SJCRH30 (cell line): Measurements from ENCODE around the gene GRN. TPM values are rescaled to one million over a fixed set of nuclear protein-coding genes. Genes with fewer than 3 reads are reported as not detected.

ENCODE experiments used
- total RNA-seq: library from RNA; depleted of rRNA; stranded (reverse); fragments of >200 nt; shearing (Covaris generic); gene quantifications from 2 replicates; pipeline ENCODE4 v1.2.3, GENCODE V29; 2014; rRNA removed

Gene GRN
- total RNA-seq, 1 experiment from 2014 or later = 77.2 TPM

Other genes with a start within 250 kb of the GRN start
- 96.4 and 103 TPM in 2 replicates for gene HDAC5, start 221.7 kb upstream of the GRN start, total RNA-seq
- 10.0 and 11.1 TPM in 2 replicates for gene HROB, start 203.4 kb upstream of the GRN start, total RNA-seq
- not detected in 2 replicates for gene ASB16, start 174.6 kb upstream of the GRN start, total RNA-seq
- 27.8 and 29.6 TPM in 2 replicates for gene TMUB2, start 158.3 kb upstream of the GRN start, total RNA-seq
- gene ATXN7L3, start 145.4 kb upstream of the GRN start, total RNA-seq = 59.7 and 62.4 TPM in 2 replicates
- gene UBTF, start 125.6 kb upstream of the GRN start, total RNA-seq = 76.6 and 78.9 TPM in 2 replicates
- gene SLC4A1, start 77.2 kb upstream of the GRN start, total RNA-seq = 0.04 TPM in 1 of 2 replicates, not detected in the other
- 0.14 TPM in 1 of 2 replicates, not detected in the other for gene RUNDC3A, start 36.7 kb upstream of the GRN start, total RNA-seq
- 86.9 and 87.2 TPM in 2 replicates for gene SLC25A39, start 20.5 kb upstream of the GRN start, total RNA-seq
- 11.8 and 13.7 TPM in 2 replicates for gene FAM171A2, start 18.6 kb downstream of the GRN start, total RNA-seq
- gene ITGA2B, start 44.3 kb downstream of the GRN start, total RNA-seq = 0.38 and 0.67 TPM in 2 replicates
- gene GPATCH8, start 158.1 kb downstream of the GRN start, total RNA-seq = 22.2 and 24.3 TPM in 2 replicates
- gene FZD2, start 212.2 kb downstream of the GRN start, total RNA-seq = 16.0 and 18.2 TPM in 2 replicates